HEK293 (cell line): ENCODE measurements around the gene MRPL28.

Experiments
- SCRT1 ChIP-seq: fragments of 450-650 bp; formaldehyde crosslinking; IDR thresholded peaks from 2 replicates; pipeline ENCODE4 v1.5.1; 2016; ENCODE audit warnings: missing biosample characterization, missing genetic modification characterization, borderline replicate concordance
- TCF7L2 ChIP-seq: IDR thresholded peaks from 2 replicates; pipeline ENCODE4 v1.6.1; 2011; ENCODE audit warnings: low read depth, mild to moderate bottlenecking, inconsistent platforms, low read length, moderate library complexity, borderline replicate concordance
- ZBTB21 ChIP-seq: fragments of 450-650 bp; formaldehyde crosslinking; IDR thresholded peaks from 2 replicates; pipeline ENCODE4 v1.5.1; 2017; ENCODE audit warnings: missing biosample characterization, missing genetic modification characterization
- ZNF274 ChIP-seq, 2 experiments: fragments of 200-500 bp in 1 of 2; fragments of 450-650 bp in 1 of 2; sonication (Bioruptor generic) in 1 of 2; formaldehyde crosslinking in 1 of 2; IDR thresholded peaks; 2 replicates each; pipeline versions ENCODE4 v1.5.1 to v1.6.1; 2014 to 2016; ENCODE audit warnings: borderline replicate concordance in 1 of 2, inconsistent platforms in 1 of 2, low read length in 1 of 2, missing biosample characterization in 1 of 2, missing genetic modification characterization in 1 of 2
- TF ChIP-seq, protein P1 (sequence below): fragments of 450-650 bp; formaldehyde crosslinking; IDR thresholded peaks from 2 replicates; pipeline ENCODE4 v1.5.1; 2016; ENCODE audit warnings: missing biosample characterization, missing genetic modification characterization
- TF ChIP-seq, protein P2 (sequence below): fragments of 450-650 bp; formaldehyde crosslinking; IDR thresholded peaks from 2 replicates; pipeline ENCODE4 v1.5.1; 2016; ENCODE audit warnings: missing biosample characterization, missing genetic modification characterization
- TF ChIP-seq, protein P3 (sequence below): fragments of 450-650 bp; formaldehyde crosslinking; IDR thresholded peaks from 2 replicates; pipeline ENCODE4 v1.5.1; 2016; ENCODE audit warnings: missing biosample characterization, missing genetic modification characterization
- TF ChIP-seq, protein P4 (sequence below): fragments of 450-650 bp; formaldehyde crosslinking; IDR thresholded peaks from 2 replicates; pipeline ENCODE4 v1.5.1; 2016; ENCODE audit warnings: missing biosample characterization, missing genetic modification characterization, low read depth

DNA sequence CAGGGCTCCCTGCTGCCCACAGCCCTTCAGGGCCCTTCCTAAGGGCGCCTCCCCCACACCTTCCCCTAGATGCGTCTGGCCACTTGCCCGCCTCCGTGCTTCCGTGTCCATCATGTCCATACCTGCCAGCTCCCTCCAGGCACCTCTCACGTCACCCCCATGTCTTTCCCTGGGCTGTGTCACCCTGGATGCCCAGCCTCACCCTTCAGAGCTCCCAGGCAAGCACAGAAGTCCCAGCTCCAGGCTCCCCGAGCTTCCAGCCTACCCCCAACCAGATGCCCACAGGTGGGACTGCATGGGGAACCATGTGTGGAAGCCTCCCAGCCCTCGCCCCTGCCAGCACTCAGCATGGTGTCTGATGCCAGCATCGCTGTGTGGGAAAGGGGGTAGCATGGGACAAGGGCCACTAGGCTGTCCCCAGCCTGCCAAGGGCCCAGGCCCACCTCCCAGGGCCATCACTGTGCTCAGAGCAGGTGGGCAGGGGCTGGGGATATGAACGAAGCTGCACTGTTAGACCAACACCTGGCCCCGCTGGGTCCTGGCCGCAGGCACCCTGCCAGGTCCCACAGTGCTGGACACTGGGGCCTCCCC is 16.0 kb downstream of the MRPL28 start:
- TF ChIP-seq, protein P1, sequence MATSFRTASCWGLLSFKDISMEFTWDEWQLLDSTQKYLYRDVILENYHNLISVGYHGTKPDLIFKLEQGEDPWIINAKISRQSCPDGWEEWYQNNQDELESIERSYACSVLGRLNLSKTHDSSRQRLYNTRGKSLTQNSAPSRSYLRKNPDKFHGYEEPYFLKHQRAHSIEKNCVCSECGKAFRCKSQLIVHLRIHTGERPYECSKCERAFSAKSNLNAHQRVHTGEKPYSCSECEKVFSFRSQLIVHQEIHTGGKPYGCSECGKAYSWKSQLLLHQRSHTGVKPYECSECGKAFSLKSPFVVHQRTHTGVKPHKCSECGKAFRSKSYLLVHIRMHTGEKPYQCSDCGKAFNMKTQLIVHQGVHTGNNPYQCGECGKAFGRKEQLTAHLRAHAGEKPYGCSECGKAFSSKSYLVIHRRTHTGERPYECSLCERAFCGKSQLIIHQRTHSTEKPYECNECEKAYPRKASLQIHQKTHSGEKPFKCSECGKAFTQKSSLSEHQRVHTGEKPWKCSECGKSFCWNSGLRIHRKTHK = no peak
- TF ChIP-seq SCRT1 (tag by site-specific recombination) = no peak
- TF ChIP-seq, protein P2, sequence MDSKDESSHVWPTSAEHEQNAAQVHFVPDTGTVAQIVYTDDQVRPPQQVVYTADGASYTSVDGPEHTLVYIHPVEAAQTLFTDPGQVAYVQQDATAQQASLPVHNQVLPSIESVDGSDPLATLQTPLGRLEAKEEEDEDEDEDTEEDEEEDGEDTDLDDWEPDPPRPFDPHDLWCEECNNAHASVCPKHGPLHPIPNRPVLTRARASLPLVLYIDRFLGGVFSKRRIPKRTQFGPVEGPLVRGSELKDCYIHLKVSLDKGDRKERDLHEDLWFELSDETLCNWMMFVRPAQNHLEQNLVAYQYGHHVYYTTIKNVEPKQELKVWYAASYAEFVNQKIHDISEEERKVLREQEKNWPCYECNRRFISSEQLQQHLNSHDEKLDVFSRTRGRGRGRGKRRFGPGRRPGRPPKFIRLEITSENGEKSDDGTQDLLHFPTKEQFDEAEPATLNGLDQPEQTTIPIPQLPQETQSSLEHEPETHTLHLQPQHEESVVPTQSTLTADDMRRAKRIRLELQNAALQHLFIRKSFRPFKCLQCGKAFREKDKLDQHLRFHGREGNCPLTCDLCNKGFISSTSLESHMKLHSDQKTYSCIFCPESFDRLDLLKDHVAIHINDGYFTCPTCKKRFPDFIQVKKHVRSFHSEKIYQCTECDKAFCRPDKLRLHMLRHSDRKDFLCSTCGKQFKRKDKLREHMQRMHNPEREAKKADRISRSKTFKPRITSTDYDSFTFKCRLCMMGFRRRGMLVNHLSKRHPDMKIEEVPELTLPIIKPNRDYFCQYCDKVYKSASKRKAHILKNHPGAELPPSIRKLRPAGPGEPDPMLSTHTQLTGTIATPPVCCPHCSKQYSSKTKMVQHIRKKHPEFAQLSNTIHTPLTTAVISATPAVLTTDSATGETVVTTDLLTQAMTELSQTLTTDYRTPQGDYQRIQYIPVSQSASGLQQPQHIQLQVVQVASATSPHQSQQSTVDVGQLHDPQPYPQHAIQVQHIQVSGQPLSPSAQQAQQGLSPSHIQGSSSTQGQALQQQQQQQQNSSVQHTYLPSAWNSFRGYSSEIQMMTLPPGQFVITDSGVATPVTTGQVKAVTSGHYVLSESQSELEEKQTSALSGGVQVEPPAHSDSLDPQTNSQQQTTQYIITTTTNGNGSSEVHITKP (tag by site-specific recombination) = no peak
- no peak for TF ChIP-seq TCF7L2
- TF ChIP-seq, protein P3, sequence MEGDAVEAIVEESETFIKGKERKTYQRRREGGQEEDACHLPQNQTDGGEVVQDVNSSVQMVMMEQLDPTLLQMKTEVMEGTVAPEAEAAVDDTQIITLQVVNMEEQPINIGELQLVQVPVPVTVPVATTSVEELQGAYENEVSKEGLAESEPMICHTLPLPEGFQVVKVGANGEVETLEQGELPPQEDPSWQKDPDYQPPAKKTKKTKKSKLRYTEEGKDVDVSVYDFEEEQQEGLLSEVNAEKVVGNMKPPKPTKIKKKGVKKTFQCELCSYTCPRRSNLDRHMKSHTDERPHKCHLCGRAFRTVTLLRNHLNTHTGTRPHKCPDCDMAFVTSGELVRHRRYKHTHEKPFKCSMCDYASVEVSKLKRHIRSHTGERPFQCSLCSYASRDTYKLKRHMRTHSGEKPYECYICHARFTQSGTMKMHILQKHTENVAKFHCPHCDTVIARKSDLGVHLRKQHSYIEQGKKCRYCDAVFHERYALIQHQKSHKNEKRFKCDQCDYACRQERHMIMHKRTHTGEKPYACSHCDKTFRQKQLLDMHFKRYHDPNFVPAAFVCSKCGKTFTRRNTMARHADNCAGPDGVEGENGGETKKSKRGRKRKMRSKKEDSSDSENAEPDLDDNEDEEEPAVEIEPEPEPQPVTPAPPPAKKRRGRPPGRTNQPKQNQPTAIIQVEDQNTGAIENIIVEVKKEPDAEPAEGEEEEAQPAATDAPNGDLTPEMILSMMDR (tag by site-specific recombination) = no peak
- TF ChIP-seq, protein P4, sequence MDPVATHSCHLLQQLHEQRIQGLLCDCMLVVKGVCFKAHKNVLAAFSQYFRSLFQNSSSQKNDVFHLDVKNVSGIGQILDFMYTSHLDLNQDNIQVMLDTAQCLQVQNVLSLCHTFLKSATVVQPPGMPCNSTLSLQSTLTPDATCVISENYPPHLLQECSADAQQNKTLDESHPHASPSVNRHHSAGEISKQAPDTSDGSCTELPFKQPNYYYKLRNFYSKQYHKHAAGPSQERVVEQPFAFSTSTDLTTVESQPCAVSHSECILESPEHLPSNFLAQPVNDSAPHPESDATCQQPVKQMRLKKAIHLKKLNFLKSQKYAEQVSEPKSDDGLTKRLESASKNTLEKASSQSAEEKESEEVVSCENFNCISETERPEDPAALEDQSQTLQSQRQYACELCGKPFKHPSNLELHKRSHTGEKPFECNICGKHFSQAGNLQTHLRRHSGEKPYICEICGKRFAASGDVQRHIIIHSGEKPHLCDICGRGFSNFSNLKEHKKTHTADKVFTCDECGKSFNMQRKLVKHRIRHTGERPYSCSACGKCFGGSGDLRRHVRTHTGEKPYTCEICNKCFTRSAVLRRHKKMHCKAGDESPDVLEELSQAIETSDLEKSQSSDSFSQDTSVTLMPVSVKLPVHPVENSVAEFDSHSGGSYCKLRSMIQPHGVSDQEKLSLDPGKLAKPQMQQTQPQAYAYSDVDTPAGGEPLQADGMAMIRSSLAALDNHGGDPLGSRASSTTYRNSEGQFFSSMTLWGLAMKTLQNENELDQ (tag by site-specific recombination) = no peak
- no peak for TF ChIP-seq ZNF274 (IDR thresholded peaks at IDR 0.05; ENCODE audit: low read length)
- no peak for TF ChIP-seq ZNF274 (tag by site-specific recombination; IDR thresholded peaks at IDR 0.05; ENCODE audit: borderline replicate concordance)
- no peak for TF ChIP-seq ZBTB21
